K562 (cell line): Measurements from ENCODE around the gene TNC.

Source experiments
- CREM ChIP-seq: IDR thresholded peaks from 2 replicates; pipeline ENCODE4 v1.6.1; 2014; ENCODE audit warnings: antibody characterized with exemption, low read depth
- EZH2 ChIP-seq: IDR thresholded peaks from 2 replicates; pipeline ENCODE4 v1.6.1; 2012; ENCODE audit warnings: low read depth, mild to moderate bottlenecking, inconsistent platforms, low read length, borderline replicate concordance
- MYC ChIP-seq, 2 experiments: fragments of 250-450 bp in 1 of 2; sonication (Bioruptor Pico) in 1 of 2; IDR thresholded peaks; 2 replicates each; pipeline versions ENCODE4 v1.5.1 to v1.6.1; 2012 to 2021; ENCODE audit warnings: low read depth in 2 of 2, borderline replicate concordance in 1 of 2, improper control_type of control experiment in 1 of 2, low read length in 1 of 2, mild to moderate bottlenecking in 1 of 2, moderate library complexity in 1 of 2
- POLR2A ChIP-seq: fragments of 450-650 bp; conservative IDR thresholded peaks from 2 replicates; pipeline ENCODE4 v1.6.1; 2016
- RBM39 ChIP-seq: fragments of 200-400 bp; formaldehyde crosslinking; optimal IDR thresholded peaks from 2 replicates; pipeline ENCODE3; 2018; ENCODE audit warnings: low read depth, low read length
- ZNF263 ChIP-seq: sonication (generic); formaldehyde crosslinking; IDR thresholded peaks from 2 replicates; pipeline ENCODE4 v1.8.0; 2022; ENCODE audit warnings: mild to moderate bottlenecking, missing genetic modification reagents, borderline replicate concordance
- ZNF41 ChIP-seq: fragments of 250-450 bp; sonication (Bioruptor Pico); conservative IDR thresholded peaks from 2 replicates; pipeline ENCODE4 v1.4.0; 2020; ENCODE audit warnings: mild to moderate bottlenecking
- TF ChIP-seq, protein P1 (sequence below), 3 experiments: IDR thresholded peaks in 2 of 3; conservative IDR thresholded peaks in 1 of 3; 2 replicates each; pipeline ENCODE4 v1.5.1; 2011 to 2012; ENCODE audit warnings: low read length in 3 of 3, mild to moderate bottlenecking in 3 of 3, control low read depth in 2 of 3, improper control_type of control experiment in 1 of 3, inconsistent platforms in 1 of 3, low read depth in 1 of 3, mixed read lengths in 1 of 3, moderate library complexity in 1 of 3; ENCODE audit not compliant: insufficient read depth in 2 of 3

DNA sequence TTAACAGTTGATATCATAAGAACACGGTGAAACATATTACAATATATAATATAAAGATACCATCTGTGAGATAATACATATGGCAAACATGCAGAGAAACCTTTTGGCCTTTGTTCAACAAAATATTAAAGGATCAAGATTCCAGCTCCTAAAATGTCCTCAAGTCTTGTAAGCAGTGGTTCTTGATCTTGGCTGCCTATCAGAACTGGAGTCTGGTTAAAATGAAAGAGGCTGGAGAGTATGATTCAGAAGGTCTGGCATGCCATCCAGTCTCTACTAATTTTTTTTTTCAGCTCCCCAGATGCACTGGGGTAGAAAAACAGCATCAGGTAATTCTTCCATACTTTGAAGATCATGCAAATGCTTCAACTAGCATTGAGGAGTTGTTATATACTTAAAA lies 83.2 kb downstream of the TNC start:
- TF ChIP-seq ZNF263 (CRISPR knock-in tag) (no peak), ZNF41 (CRISPR knock-in tag) (no peak), MYC (IDR thresholded peaks at IDR 0.05; ENCODE audit: low read depth, low read length) (no peak), MYC (CRISPR knock-in tag; IDR thresholded peaks at IDR 0.05; ENCODE audit: borderline replicate concordance, low read depth) (no peak), POLR2A (no peak), CREM (no peak), EZH2 (no peak), RBM39 (no peak)
- TF ChIP-seq, protein P1, sequence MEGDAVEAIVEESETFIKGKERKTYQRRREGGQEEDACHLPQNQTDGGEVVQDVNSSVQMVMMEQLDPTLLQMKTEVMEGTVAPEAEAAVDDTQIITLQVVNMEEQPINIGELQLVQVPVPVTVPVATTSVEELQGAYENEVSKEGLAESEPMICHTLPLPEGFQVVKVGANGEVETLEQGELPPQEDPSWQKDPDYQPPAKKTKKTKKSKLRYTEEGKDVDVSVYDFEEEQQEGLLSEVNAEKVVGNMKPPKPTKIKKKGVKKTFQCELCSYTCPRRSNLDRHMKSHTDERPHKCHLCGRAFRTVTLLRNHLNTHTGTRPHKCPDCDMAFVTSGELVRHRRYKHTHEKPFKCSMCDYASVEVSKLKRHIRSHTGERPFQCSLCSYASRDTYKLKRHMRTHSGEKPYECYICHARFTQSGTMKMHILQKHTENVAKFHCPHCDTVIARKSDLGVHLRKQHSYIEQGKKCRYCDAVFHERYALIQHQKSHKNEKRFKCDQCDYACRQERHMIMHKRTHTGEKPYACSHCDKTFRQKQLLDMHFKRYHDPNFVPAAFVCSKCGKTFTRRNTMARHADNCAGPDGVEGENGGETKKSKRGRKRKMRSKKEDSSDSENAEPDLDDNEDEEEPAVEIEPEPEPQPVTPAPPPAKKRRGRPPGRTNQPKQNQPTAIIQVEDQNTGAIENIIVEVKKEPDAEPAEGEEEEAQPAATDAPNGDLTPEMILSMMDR (IDR thresholded peaks at IDR 0.05 in 2 of 3, conservative IDR thresholded peaks at IDR 0.05 in 1 of 3; ENCODE audit: insufficient read depth in 2 of 3, low read depth in 1 of 3, low read length in 3 of 3): no peak
